Neural cell (in vitro differentiated cells): Measurements from ENCODE around the gene DNAH10.

ENCODE experiments used
- EZH2 ChIP-seq: fragments of 200-600, 300-800 bp; shearing (Covaris generic), sonication (generic); IDR thresholded peaks from 2 replicates; pipeline ENCODE4 v1.6.1; 2014; ENCODE audit warnings: antibody characterized with exemption, low read length, borderline replicate concordance, mild to moderate bottlenecking; ENCODE audit not compliant: insufficient read depth, poor library complexity, severe bottlenecking
- MXI1 ChIP-seq: fragments of 450-650 bp; conservative IDR thresholded peaks from 2 replicates; pipeline ENCODE4 v1.6.1; 2014; ENCODE audit warnings: antibody characterized with exemption, mild to moderate bottlenecking; ENCODE audit not compliant: poor library complexity, severe bottlenecking
- POLR2AphosphoS5 ChIP-seq: IDR thresholded peaks from 2 replicates; pipeline ENCODE4 v1.6.1; 2012
- RAD21 ChIP-seq: fragments of 450-650 bp; conservative IDR thresholded peaks from 2 replicates; pipeline ENCODE4 v1.6.1; 2014; ENCODE audit warnings: antibody characterized with exemption, mild to moderate bottlenecking, moderate library complexity
- TAF1 ChIP-seq: IDR thresholded peaks from 2 replicates; pipeline ENCODE4 v1.6.1; 2012; ENCODE audit warnings: low read depth
- TF ChIP-seq, protein P1 (sequence below): fragments of 450-650 bp; IDR thresholded peaks from 2 replicates; pipeline ENCODE4 v1.5.1; 2014; ENCODE audit warnings: antibody characterized with exemption, mild to moderate bottlenecking, moderate library complexity; ENCODE audit not compliant: poor library complexity, severe bottlenecking

- no peak for TF ChIP-seq EZH2
- TF ChIP-seq, protein P1, sequence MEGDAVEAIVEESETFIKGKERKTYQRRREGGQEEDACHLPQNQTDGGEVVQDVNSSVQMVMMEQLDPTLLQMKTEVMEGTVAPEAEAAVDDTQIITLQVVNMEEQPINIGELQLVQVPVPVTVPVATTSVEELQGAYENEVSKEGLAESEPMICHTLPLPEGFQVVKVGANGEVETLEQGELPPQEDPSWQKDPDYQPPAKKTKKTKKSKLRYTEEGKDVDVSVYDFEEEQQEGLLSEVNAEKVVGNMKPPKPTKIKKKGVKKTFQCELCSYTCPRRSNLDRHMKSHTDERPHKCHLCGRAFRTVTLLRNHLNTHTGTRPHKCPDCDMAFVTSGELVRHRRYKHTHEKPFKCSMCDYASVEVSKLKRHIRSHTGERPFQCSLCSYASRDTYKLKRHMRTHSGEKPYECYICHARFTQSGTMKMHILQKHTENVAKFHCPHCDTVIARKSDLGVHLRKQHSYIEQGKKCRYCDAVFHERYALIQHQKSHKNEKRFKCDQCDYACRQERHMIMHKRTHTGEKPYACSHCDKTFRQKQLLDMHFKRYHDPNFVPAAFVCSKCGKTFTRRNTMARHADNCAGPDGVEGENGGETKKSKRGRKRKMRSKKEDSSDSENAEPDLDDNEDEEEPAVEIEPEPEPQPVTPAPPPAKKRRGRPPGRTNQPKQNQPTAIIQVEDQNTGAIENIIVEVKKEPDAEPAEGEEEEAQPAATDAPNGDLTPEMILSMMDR: no peak
- TF ChIP-seq TAF1: no peak
- no peak for TF ChIP-seq POLR2AphosphoS5
- no peak for TF ChIP-seq MXI1
- no peak for TF ChIP-seq RAD21
Observed at GRCh38 chr12:123966596-123966995, 204.5 kb downstream of the DNAH10 start.
